H1 (cell line): ENCODE measurements around the gene GRP. TPM values are rescaled to one million over a fixed set of nuclear protein-coding genes. Genes with fewer than 3 reads are reported as not detected.

Experiments used
- CTCF ChIA-PET: fragments of 300-600 bp; sonication (Branson Sonifier 250); formaldehyde crosslinking; loops from one replicate; lab custom pipeline; 2021; ENCODE audit not compliant: partially characterized antibody; lab: Charles Lee
- POLR2A ChIA-PET: fragments of 300-600 bp; sonication (Branson Sonifier 250); formaldehyde crosslinking; loops from one replicate; lab custom pipeline; 2021; ENCODE audit warnings: inconsistent platforms; ENCODE audit not compliant: partially characterized antibody; lab: Charles Lee
- DNase-seq, 2 experiments: peaks; one replicate each; pipeline versions ENCODE4 v3.0.0 to v3.0.0-alpha.2; 2010 to 2022; ENCODE audit warnings: low spot score in 2 of 2, low read depth in 1 of 2, mixed read lengths in 1 of 2
- FAIRE-seq: peaks from 2 replicates; lab custom pipeline; 2011; peaks lifted over from hg19 to GRCh38; lab: Jason Lieb, UNC
- H2AFZ ChIP-seq: 2 replicates; pipeline ENCODE4 v1.8.1; 2012; ENCODE audit warnings: low read length, inconsistent platforms
- H2AK5ac ChIP-seq: 2 replicates; pipeline ENCODE4 v1.6.1; 2013; ENCODE audit warnings: low read depth, low read length
- H2BK120ac ChIP-seq: replicated peaks from 2 replicates; pipeline ENCODE3; 2013; ENCODE audit warnings: low read depth, low read length, inconsistent platforms
- H2BK12ac ChIP-seq: 2 replicates; pipeline ENCODE4 v1.6.1; 2013; ENCODE audit warnings: low read depth, low read length
- H2BK15ac ChIP-seq: 2 replicates; pipeline ENCODE4 v1.6.1; 2013; ENCODE audit warnings: low read length
- H2BK20ac ChIP-seq: 2 replicates; pipeline ENCODE4 v1.6.1; 2013; ENCODE audit warnings: low read length
- H2BK5ac ChIP-seq: 2 replicates; pipeline ENCODE4 v1.6.1; 2013; ENCODE audit warnings: low read depth, low read length
- H3K14ac ChIP-seq: 2 replicates; pipeline ENCODE4 v1.6.1; 2013; ENCODE audit warnings: inconsistent platforms; ENCODE audit not compliant: insufficient read length
- H3K18ac ChIP-seq: 2 replicates; pipeline ENCODE4 v1.6.1; 2013; ENCODE audit warnings: low read length; ENCODE audit errors: extremely low read depth
- H3K23ac ChIP-seq: 2 replicates; pipeline ENCODE4 v1.6.1; 2013; ENCODE audit warnings: inconsistent platforms; ENCODE audit not compliant: insufficient read length
- H3K23me2 ChIP-seq: 2 replicates; pipeline ENCODE4 v1.6.1; 2013; ENCODE audit warnings: low read depth, low read length
- H3K27ac ChIP-seq: 2 replicates; pipeline ENCODE4 v1.6.1; 2011; ENCODE audit warnings: low read depth, low read length, inconsistent platforms
- H3K27me3 ChIP-seq, 4 experiments: replicated peaks in 1 of 4; 1 replicate in 1 of 4; 2 replicates in 3 of 4; pipeline versions ENCODE4 v1.6.1 to v1.8.1; 2011 to 2013; ENCODE audit warnings: low read length in 3 of 4, mild to moderate bottlenecking in 3 of 4, inconsistent platforms in 2 of 4, mixed read lengths in 2 of 4, moderate library complexity in 1 of 4; ENCODE audit not compliant: control insufficient read depth in 3 of 4, insufficient read depth in 3 of 4; ENCODE audit errors: extremely low read depth in 1 of 4
- H3K36me3 ChIP-seq, 4 experiments: 2 replicates each; pipeline versions ENCODE4 v1.6.1 to v1.8.1; 2011 to 2013; ENCODE audit warnings: mild to moderate bottlenecking in 4 of 4, low read length in 3 of 4, moderate library complexity in 2 of 4, control low read depth in 1 of 4, inconsistent platforms in 1 of 4; ENCODE audit not compliant: insufficient read depth in 4 of 4, control insufficient read depth in 2 of 4
- H3K4ac ChIP-seq: replicated peaks from 2 replicates; pipeline ENCODE3; 2013; ENCODE audit warnings: low read length, low read depth, mixed read lengths, inconsistent platforms; ENCODE audit not compliant: insufficient read length
- H3K4me1 ChIP-seq, 4 experiments: replicated peaks in 1 of 4; 1 replicate in 1 of 4; 2 replicates in 3 of 4; pipeline versions ENCODE4 v1.6.1 to v1.8.1; 2011 to 2013; ENCODE audit warnings: low read length in 3 of 4, inconsistent platforms in 2 of 4, mixed read lengths in 1 of 4; ENCODE audit not compliant: insufficient read depth in 4 of 4, control insufficient read depth in 3 of 4
- H3K4me2 ChIP-seq, 2 experiments: 2 replicates each; pipeline versions ENCODE4 v1.6.1 to v1.8.1; 2011 to 2013; ENCODE audit warnings: low read depth in 2 of 2, low read length in 2 of 2, control low read depth in 1 of 2, inconsistent platforms in 1 of 2, mild to moderate bottlenecking in 1 of 2; ENCODE audit not compliant: insufficient read depth in 1 of 2
- H3K4me3 ChIP-seq, 4 experiments: fragments of 200-600, 300-600 bp in 1 of 4; sonication (generic), shearing (Covaris generic), sonication (Bioruptor Twin) in 1 of 4; 2 replicates each; pipeline versions ENCODE4 v1.5.1 to v1.8.1; 2011 to 2016; ENCODE audit warnings: low read length in 4 of 4, low read depth in 3 of 4, control low read depth in 2 of 4, inconsistent platforms in 2 of 4, mild to moderate bottlenecking in 2 of 4, mixed read lengths in 1 of 4, moderate library complexity in 1 of 4; ENCODE audit not compliant: insufficient read depth in 2 of 4; ENCODE audit errors: extremely low read depth in 1 of 4
- H3K56ac ChIP-seq: replicated peaks from 2 replicates; pipeline ENCODE3; 2013; ENCODE audit warnings: low read depth, mild to moderate bottlenecking, mixed read lengths, low read length, inconsistent platforms; ENCODE audit not compliant: insufficient read length
- H3K79me1 ChIP-seq: 2 replicates; pipeline ENCODE4 v1.6.1; 2013; ENCODE audit warnings: low read depth, low read length, control low read depth
- H3K79me2 ChIP-seq, 2 experiments: 2 replicates each; pipeline versions ENCODE4 v1.6.1 to v1.8.1; 2012 to 2013; ENCODE audit warnings: low read length in 2 of 2, mild to moderate bottlenecking in 2 of 2, inconsistent platforms in 1 of 2; ENCODE audit not compliant: insufficient read depth in 2 of 2, control insufficient read depth in 1 of 2
- H3K9ac ChIP-seq, 4 experiments: replicated peaks in 1 of 4; 1 replicate in 1 of 4; 2 replicates in 3 of 4; pipeline versions ENCODE4 v1.6.1 to v1.8.1; 2011 to 2013; ENCODE audit warnings: low read depth in 3 of 4, low read length in 3 of 4, control low read depth in 2 of 4, mild to moderate bottlenecking in 2 of 4, moderate library complexity in 2 of 4, inconsistent platforms in 1 of 4; ENCODE audit errors: extremely low read depth in 1 of 4
- H3K9me3 ChIP-seq, 2 experiments: 2 replicates each; pipeline versions ENCODE4 v1.6.1 to v1.8.1; 2012 to 2013; ENCODE audit warnings: mild to moderate bottlenecking in 2 of 2, moderate library complexity in 2 of 2, control low read depth in 1 of 2, inconsistent platforms in 1 of 2, low read depth in 1 of 2, low read length in 1 of 2, mixed read lengths in 1 of 2; ENCODE audit not compliant: insufficient read depth in 2 of 2
- H4K20me1 ChIP-seq, 2 experiments: replicated peaks in 1 of 2; 2 replicates each; pipeline versions ENCODE3 to v1.8.1; 2011 to 2013; ENCODE audit warnings: inconsistent platforms in 2 of 2, low read length in 2 of 2, mild to moderate bottlenecking in 1 of 2; ENCODE audit not compliant: insufficient read depth in 2 of 2, control insufficient read depth in 1 of 2
- H4K5ac ChIP-seq: 2 replicates; pipeline ENCODE4 v1.6.1; 2013; ENCODE audit warnings: low read length, low read depth, mixed read lengths, inconsistent platforms; ENCODE audit not compliant: insufficient read length
- H4K8ac ChIP-seq: 2 replicates; pipeline ENCODE4 v1.8.0; 2013; ENCODE audit warnings: mild to moderate bottlenecking, moderate library complexity, low read length, inconsistent platforms; ENCODE audit not compliant: insufficient read depth; ENCODE audit errors: extremely low read depth
- H4K91ac ChIP-seq: replicated peaks from 2 replicates; pipeline ENCODE3; 2013; ENCODE audit warnings: low read length, mixed read lengths, inconsistent platforms; ENCODE audit not compliant: insufficient read length
- CHD2 ChIP-seq: IDR thresholded peaks from 2 replicates; pipeline ENCODE4 v1.6.1; 2012; ENCODE audit warnings: low read length, improper control_type of control experiment
- KDM5A ChIP-seq: fragments of 200-600 bp; IDR thresholded peaks from 2 replicates; pipeline ENCODE4 v1.7.1; 2012; ENCODE audit warnings: mild to moderate bottlenecking, low read length, inconsistent platforms, mixed read lengths
- RNF2 ChIP-seq: fragments of 200-900, 300-1000 bp; sonication (generic); IDR thresholded peaks from 2 replicates; pipeline ENCODE4 v1.7.1; 2016; ENCODE audit warnings: borderline replicate concordance, low read depth, mild to moderate bottlenecking, antibody characterized with exemption, low read length; ENCODE audit not compliant: poor library complexity, severe bottlenecking; ENCODE audit errors: missing control alignments
- SIX5 ChIP-seq: IDR thresholded peaks from 2 replicates; pipeline ENCODE4 v1.6.1; 2011; ENCODE audit warnings: mild to moderate bottlenecking, low read depth, low read length
- SP1 ChIP-seq: IDR thresholded peaks from 2 replicates; pipeline ENCODE4 v1.6.1; 2011; ENCODE audit warnings: low read depth, low read length
- WGBS, 2 experiments: shearing (Covaris generic) in 1 of 2; methylation state at CpG; one replicate each; pipeline versions ENCODE4 v1.1.6 to v1.1.7; 2013 to 2015; ENCODE audit warnings: low lambda C conversion rate in 2 of 2, mixed read lengths in 2 of 2, inconsistent platforms in 1 of 2, low coverage in 1 of 2, missing lambda C conversion rate in 1 of 2; ENCODE audit not compliant: insufficient replicate concordance in 2 of 2, insufficient coverage in 1 of 2, insufficient read length in 1 of 2; ENCODE audit errors: extremely low coverage in 1 of 2, missing lambda C conversion rate in 1 of 2; 5-methylcytosine and 5-hydroxymethylcytosine counted together
- polyA plus RNA-seq, 7 experiments: library from polyadenylated mRNA; depleted of rRNA in 3 of 7; stranded (reverse) in 5 of 7; unstranded in 2 of 7; fragments of >200 nt in 5 of 7; fragments of 200-250 nt in 2 of 7; gene quantifications; 1 replicate in 5 of 7; 2 replicates in 1 of 7; 4 replicates in 1 of 7; pipeline versions ENCODE4 v1.2.1 to v1.2.3, GENCODE V29; 2011 to 2013; ENCODE audit warnings: missing spikeins in 2 of 7, mixed read lengths in 2 of 7
- total RNA-seq: library from RNA; stranded (reverse); fragmentation: NEBNext Ultra II Directional; extraction: Animal tissue kit (Norgen Biotek cat#: 25700); gene quantifications from 2 replicates; pipeline ENCODE4 v1.2.1, GENCODE V29; 2021
- TF ChIP-seq, protein P1 (sequence below): IDR thresholded peaks from 2 replicates; pipeline ENCODE4 v1.6.1; 2012; ENCODE audit warnings: inconsistent platforms

Gene GRP
- total and polyA plus RNA-seq, 2 of the 8 experiments (the other 6 are each of a cell fraction or from before 2014, with no cell fraction given) = not detected

DNA sequence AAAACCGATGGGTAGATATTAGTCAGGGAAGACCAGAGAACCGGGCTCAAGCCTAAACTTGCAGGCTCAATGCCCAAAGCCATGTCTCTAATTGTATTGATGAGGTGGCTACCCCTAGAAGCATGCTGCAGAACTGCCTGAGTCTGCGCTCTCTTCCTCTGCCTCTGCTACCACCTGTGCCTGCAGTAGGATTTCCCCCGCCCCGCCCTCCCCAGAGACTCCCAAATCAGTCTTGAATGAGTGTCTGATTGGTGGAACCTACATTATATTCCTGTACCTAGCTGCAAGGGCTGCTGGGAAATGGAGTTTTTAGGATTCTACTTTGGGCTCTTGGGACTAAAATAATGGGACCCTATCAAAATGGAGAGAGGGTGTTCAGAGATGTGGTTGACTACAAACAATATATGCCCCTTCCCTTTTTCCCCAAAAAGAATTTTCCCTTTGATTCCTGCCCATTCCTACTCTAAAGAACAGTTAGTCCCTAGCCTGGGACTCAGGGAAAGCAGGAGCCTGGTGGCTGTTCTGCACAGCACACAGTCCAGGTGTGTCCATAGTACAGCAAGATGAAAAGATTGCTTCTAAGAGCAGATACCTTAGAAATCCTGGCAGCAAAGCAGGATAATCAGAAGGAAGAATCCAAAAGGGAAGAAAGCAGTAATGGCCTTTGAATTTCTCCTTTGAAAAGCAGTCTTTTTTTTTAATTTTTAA, 12.5 kb downstream of the GRP start:
- 63% methylated on average over 5 of the region's 5 CpGs; no CpG with 5 or more reads in 1 of the 2 experiments for WGBS, 2 experiments
- CTCF ChIA-PET = interaction anchor here (0.8 to 3.1 kb wide), 3 partner anchors 12 to 44 kb away, joined by 3 to 19 read pairs (median 9); partner anchors contain the start of gene GRP
- H3K4me2 ChIP-seq = no peak overlapping the region
- peak in 1 of 2 experiments; percentile 23 for DNase-seq
- no peak overlapping the region for H3K23ac ChIP-seq
- no peak overlapping the region for H2BK5ac ChIP-seq
- H4K20me1 ChIP-seq = no peaks in the 10 kb centered on the region
- no peak overlapping the region for H2BK120ac ChIP-seq
- no peak overlapping the region for H3K18ac ChIP-seq
- no peaks in the 10 kb centered on the region for H3K23me2 ChIP-seq
- H2AK5ac ChIP-seq = no peak overlapping the region
- no peak overlapping the region for H3K4ac ChIP-seq
- no peak overlapping the region for H2BK15ac ChIP-seq
- H3K56ac ChIP-seq = no peak overlapping the region
- H3K9me3 ChIP-seq = no peaks in the 10 kb centered on the region
- H3K4me3 ChIP-seq = no peak overlapping the region
- no peaks in the 10 kb centered on the region for H3K79me2 ChIP-seq
- no peak overlapping the region for H3K27ac ChIP-seq
- no peak overlapping the region for H2BK20ac ChIP-seq
- H4K91ac ChIP-seq = no peak overlapping the region
- H2AFZ ChIP-seq = 0 out of 2 replicates have a peak overlapping the region, but pooled peaks have one; percentile 16
- no peaks in the 10 kb centered on the region for H3K79me1 ChIP-seq
- no peak overlapping the region for H4K5ac ChIP-seq
- no peak for TF ChIP-seq RNF2
- no peak for TF ChIP-seq CHD2
- no peak for TF ChIP-seq KDM5A
- TF ChIP-seq SP1 = no peak
- TF ChIP-seq, protein P1, sequence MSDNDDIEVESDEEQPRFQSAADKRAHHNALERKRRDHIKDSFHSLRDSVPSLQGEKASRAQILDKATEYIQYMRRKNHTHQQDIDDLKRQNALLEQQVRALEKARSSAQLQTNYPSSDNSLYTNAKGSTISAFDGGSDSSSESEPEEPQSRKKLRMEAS = no peak
- peak; percentile 54 for TF ChIP-seq SIX5
- no peak for FAIRE-seq
- no peaks in the 10 kb centered on the region for H3K4me1 ChIP-seq
- H3K9ac ChIP-seq = no peak overlapping the region
- H4K8ac ChIP-seq = no peak overlapping the region
- H2BK12ac ChIP-seq = no peak overlapping the region
- no peaks in the 10 kb centered on the region; a peak in 2 of 7 replicates for H3K27me3 ChIP-seq
- H3K36me3 ChIP-seq = no peaks in the 10 kb centered on the region
- POLR2A ChIA-PET = interaction anchor here (0.7 kb wide), 1 partner anchor 561 kb away, joined by 3 read pairs; the partner anchor contains the start of gene MALT1
- H3K14ac ChIP-seq = no peak overlapping the region
